ENCODE measurements around the gene LCNL1.

- TF ChIP-seq CTCF (IDR thresholded peaks at IDR 0.05) (no peak), POLR2A (IDR thresholded peaks at IDR 0.05) (no peak)
Measured at GRCh38 chr9:136995772-136996311, 13.0 kb downstream of the LCNL1 start.

Data from lower leg skin (tissue), 3 donors.